NCI-H69 (cell line): Measurements from ENCODE around the gene LIMS1.
"Not testable (repeated sequence)": the region's sequence is repeated elsewhere in the genome, so short reads cannot be mapped to it uniquely, and the experiment has no call there.

Experiments
- DNase-seq: peaks from one replicate; lab custom pipeline; 2025; lab: John Stamatoyannopoulos, UW

LIMS1 gene

GRCh38 chr2:108634576-108635160, 100.4 kb downstream of the LIMS1 start:
- no peak for DNase-seq

GRCh38 chr2:108635630-108636354, 101.5 kb downstream of the LIMS1 start:
- DNase-seq = peak; percentile 85

GRCh38 chr2:108637304-108637669, 103.0 kb downstream of the LIMS1 start:
- no peak for DNase-seq

- DNase-seq = no peak
These were observed 106.5 kb downstream of the LIMS1 start for GRCh38 chr2:108640731-108641130.

GRCh38 chr2:108641756-108642155, 107.5 kb downstream of the LIMS1 start:
- no peak for DNase-seq

- DNase-seq = no peak
These were observed 109.1 kb downstream of the LIMS1 start for GRCh38 chr2:108643261-108643849.

DNA sequence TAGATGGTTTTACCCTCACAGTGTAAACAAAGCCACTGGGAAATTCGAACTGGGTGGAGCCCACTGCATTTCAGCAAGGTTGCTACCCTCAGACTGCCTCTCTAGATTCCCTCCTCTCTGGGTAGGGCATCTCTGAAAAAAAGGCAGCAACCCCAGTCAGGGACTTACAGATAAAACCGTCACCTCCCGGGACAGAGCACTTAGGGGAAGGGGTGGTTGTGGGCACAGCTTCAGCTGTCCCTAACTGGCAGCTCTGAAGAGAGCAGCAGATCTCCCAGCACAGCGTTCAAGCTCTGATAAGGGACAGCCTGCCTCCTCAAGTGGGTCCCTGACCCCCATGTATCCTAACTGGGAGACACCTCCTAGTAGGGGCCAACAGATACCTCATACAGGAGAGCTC, 109.6 kb downstream of the LIMS1 start:
- DNase-seq = not testable (repeated sequence)

- not testable (repeated sequence) for DNase-seq
These were observed 110.2 kb downstream of the LIMS1 start for GRCh38 chr2:108644446-108644845.

GRCh38 chr2:108648796-108649195, 114.5 kb downstream of the LIMS1 start:
- not testable (repeated sequence) for DNase-seq

- DNase-seq = not testable (repeated sequence)
These were observed 116.2 kb downstream of the LIMS1 start for GRCh38 chr2:108650465-108650864.

DNA sequence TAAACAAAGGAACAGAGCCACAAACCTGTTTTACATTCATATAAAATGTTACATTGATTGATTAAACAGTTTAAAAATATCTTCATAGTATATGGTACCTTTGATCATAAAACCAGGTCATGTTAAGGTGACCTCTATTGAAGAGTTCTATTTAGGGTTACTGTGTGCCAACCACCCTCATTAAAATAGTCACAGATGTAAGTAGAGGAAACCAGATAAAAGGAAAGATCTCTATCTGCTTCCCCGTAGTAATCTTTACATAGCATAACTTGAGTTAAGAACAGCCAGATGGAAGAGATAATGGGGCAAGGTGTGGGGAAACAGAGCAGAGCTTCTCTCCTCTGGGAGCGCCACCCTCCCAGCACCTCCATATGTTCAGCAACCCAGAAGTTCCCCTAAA, 117.2 kb downstream of the LIMS1 start:
- DNase-seq = not testable (repeated sequence)

- DNase-seq = not testable (repeated sequence)
These were observed 118.1 kb downstream of the LIMS1 start for GRCh38 chr2:108652187-108652931.

GRCh38 chr2:108653425-108653824, 119.2 kb downstream of the LIMS1 start:
- not testable (repeated sequence) for DNase-seq

DNA sequence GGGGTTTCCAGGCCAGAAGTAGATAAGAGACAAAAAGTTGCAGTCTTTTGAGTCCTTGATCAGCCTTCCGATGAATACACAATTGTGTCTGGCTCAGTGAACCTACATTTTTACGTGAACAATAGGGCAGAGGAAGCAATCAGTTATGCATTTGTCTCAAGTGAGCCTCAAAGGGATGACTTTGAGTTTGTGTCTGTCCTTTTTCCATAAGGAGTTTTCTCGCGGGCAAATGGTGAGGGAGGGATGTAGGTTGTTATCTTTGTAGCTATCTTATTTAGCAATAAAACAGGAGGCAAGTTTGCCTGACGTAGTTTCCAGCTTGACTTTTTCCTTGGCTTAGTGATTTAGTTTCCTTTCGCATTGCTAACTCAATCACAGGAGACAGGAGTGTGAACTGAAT, 119.6 kb downstream of the LIMS1 start:
- DNase-seq = not testable (repeated sequence)

DNA sequence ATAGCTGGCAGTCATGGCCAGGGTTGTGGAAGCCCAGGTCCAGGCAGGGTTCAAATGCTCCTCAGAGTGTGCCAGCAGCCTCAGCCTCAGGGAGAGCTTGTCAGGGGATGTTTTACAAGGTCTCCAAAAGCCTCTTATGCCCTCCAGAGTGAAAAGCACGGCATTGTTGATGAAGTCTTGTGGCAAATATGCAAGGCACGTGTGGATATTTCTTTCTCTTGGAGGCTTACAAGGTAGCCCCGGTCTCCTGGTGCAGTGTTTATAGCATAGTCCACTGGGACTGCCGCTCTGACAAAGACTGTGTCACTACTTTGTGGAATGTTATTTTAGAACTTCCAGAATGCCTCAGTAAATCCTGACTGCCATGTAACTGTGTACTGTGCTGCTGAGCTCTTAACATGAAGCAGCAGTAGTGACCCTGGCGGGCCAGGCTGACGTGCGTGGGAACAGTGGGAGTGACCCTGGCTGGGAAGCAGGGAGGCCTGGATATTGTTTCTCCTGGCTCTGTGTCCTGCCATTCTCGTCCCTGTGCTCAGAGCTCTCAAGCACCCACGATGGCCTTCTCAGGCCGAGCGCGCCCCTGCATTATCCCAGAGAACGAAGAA, 120.4 kb downstream of the LIMS1 start:
- DNase-seq = not testable (repeated sequence)

DNA sequence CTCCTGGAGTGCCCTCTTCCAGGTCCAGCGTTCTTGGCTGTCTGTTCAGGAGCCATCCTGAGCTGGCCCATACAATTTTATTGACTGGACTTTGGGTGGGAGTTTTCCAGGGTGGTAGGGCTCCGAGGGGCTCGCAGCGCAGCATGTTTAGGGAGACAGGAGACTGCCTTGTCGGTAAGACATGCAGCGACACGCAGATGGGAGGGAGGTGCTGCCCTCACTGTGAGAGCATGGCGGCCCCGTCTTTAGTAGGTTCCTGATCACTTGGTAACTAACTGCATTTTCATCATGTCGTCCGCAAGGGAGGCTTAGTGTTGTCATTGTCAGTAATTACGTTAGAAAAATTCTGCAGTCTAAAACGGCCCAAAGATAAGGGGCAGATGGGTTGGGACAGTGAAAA, 121.0 kb downstream of the LIMS1 start:
- DNase-seq = not testable (repeated sequence)

DNA sequence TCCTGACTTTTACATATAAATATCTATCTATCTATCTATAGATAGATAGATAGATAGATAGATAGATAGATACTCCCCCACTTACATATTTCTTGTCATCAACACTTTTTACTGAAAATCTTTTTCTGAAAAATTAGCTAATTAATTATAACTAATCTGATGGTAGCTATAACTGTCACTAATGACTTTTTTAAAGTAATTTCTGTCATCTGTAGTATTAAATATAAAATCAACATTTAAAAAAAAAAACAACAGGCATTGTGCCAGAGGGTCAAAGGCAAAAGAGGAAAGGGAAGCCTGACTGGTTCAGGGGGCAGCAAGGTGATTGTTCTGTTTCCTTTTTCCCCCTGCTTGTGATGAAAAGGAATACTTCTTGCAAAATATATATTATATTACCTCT, 122.0 kb downstream of the LIMS1 start:
- DNase-seq = not testable (repeated sequence)

- DNase-seq = not testable (repeated sequence)
These were observed 123.2 kb downstream of the LIMS1 start for GRCh38 chr2:108657517-108657916.

GRCh38 chr2:108658553-108658952, 124.3 kb downstream of the LIMS1 start:
- not testable (repeated sequence) for DNase-seq

DNA sequence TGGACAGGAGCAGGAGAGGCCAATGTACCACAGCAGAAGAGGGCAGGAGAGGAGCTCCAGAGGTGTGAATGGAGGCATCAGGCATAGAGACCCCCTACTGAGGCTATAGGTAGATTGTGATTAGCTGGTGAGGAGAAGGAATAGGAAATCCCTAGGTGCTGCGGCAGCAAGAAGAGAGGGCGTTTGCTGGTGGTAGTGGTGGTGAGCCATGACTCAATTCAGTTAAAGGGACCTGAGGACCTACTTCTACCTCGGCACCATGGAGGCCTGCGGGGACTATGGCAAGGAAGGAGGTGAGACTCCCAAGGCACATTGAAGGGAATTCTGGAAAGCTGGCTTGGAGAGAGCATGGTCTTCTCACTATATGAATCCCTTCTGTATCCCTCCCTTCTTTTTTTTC, 127.2 kb downstream of the LIMS1 start:
- DNase-seq = not testable (repeated sequence)

GRCh38 chr2:108662207-108662612, 127.9 kb downstream of the LIMS1 start:
- not testable (repeated sequence) for DNase-seq

DNA sequence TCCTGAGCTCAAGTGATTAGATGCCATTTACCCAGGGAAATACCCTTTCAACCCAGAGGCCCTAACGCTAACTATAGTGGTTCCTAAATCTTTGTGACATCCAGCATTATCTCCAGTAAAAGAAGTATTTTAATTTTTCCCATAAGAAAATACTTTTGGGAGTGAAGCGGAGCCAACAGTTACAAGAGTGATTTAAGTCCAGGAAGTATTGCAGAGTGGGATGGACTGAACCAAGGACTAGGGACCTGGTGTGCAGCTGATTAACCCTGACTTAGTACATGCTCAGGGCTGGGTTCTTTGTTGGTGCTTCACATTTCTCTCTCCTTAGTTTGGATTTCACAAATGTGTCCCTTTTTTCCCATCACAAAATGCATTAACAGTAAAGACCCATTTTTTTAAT, 129.1 kb downstream of the LIMS1 start:
- DNase-seq = not testable (repeated sequence)
